Naive B cell (primary cell): Measurements from ENCODE around the gene OPTC. TPM values are rescaled to one million over a fixed set of nuclear protein-coding genes. Genes with fewer than 3 reads are reported as not detected.
"Not testable (repeated sequence)": the region's sequence is repeated elsewhere in the genome, so short reads cannot be mapped to it uniquely, and the experiment has no call there.

Experiments
- ATAC-seq, 2 donors: fragments of 150-1000 bp; cut with Tn5 transposase; 2 replicates each; pipeline ENCODE4 v1.10.0; 2021; ENCODE audit warnings: low read depth in 2 of 2, mild to moderate bottlenecking in 2 of 2, moderate library complexity in 2 of 2
- DNase-seq: peaks from one replicate; pipeline ENCODE4 v3.0.0; 2022
- H3K27ac Mint-ChIP-seq, 6 donors: one replicate each; pipeline ENCODE4 v1.8.0; 2020 to 2022; ENCODE audit warnings: mild to moderate bottlenecking in 6 of 6, mixed read lengths in 6 of 6, moderate library complexity in 5 of 6, inconsistent platforms in 2 of 6
- H3K27me3 Mint-ChIP-seq, 3 donors: one replicate each; pipeline ENCODE4 v1.8.0; 2021 to 2022; ENCODE audit warnings: mixed read lengths in 3 of 3, mild to moderate bottlenecking in 1 of 3
- H3K36me3 Mint-ChIP-seq, 2 donors: one replicate each; pipeline ENCODE4 v1.8.0; 2020 to 2022; ENCODE audit warnings: mixed read lengths in 2 of 2, inconsistent platforms in 1 of 2, mild to moderate bottlenecking in 1 of 2
- H3K4me1 Mint-ChIP-seq, 3 donors: one replicate each; pipeline ENCODE4 v1.8.0; 2020 to 2022; ENCODE audit warnings: mixed read lengths in 3 of 3, inconsistent platforms in 1 of 3, mild to moderate bottlenecking in 1 of 3, moderate library complexity in 1 of 3
- H3K4me3 Mint-ChIP-seq, 8 donors: one replicate each; pipeline ENCODE4 v1.8.0; 2020 to 2022; ENCODE audit warnings: mild to moderate bottlenecking in 8 of 8, mixed read lengths in 8 of 8, moderate library complexity in 8 of 8, inconsistent platforms in 2 of 8
- H3K9me3 Mint-ChIP-seq, 7 donors: one replicate each; pipeline ENCODE4 v1.8.0; 2020 to 2022; ENCODE audit warnings: mixed read lengths in 7 of 7, mild to moderate bottlenecking in 5 of 7, inconsistent platforms in 2 of 7, moderate library complexity in 1 of 7
- polyA plus RNA-seq, 6 donors: library from polyadenylated mRNA; unstranded; fragments of 300-500 nt; fragmentation: Illumina TruSeq; gene quantifications; one replicate each; pipeline ENCODE4 v1.2.3, GENCODE V29; 2021; ENCODE audit warnings: low read depth in 6 of 6

OPTC gene
- polyA plus RNA-seq, 6 donors from 2014 or later, result not detected

DNA sequence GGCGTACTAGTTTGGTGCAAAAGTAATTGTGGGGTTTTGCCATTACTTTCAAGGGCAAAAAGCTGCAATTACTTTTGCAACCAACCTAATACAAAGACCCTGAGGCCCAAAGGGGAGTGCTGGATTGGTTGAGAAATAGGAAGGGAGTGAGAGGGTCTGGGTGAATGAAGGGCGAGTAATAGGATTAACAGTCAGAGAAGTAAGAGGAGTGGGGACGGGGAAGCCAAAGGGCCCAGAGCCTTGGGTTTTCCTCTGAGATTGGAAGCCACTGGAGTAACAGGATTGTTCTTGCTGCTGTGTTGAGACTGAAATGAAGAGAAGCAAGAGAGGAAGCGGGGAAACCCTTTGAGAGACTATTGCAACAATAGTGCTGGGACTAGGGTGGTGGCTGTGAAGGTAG is 37.4 kb upstream of the OPTC start:
- H3K27me3 Mint-ChIP-seq, result peaks cover 2 to 12% (median 7%) of the 10 kb centered on the region in 3 donors
- H3K9me3 Mint-ChIP-seq, result no peaks in the 10 kb centered on the region
- DNase-seq (no peak), ATAC-seq (no peak)
- peak overlapping the region in 1 of 6 donors; percentile 37 for H3K27ac Mint-ChIP-seq
- peaks cover 21 to 50% (median 33%) of the 10 kb centered on the region in 3 donors for H3K4me1 Mint-ChIP-seq
- no peak overlapping the region for H3K4me3 Mint-ChIP-seq
- H3K36me3 Mint-ChIP-seq, result no peaks in the 10 kb centered on the region

DNA sequence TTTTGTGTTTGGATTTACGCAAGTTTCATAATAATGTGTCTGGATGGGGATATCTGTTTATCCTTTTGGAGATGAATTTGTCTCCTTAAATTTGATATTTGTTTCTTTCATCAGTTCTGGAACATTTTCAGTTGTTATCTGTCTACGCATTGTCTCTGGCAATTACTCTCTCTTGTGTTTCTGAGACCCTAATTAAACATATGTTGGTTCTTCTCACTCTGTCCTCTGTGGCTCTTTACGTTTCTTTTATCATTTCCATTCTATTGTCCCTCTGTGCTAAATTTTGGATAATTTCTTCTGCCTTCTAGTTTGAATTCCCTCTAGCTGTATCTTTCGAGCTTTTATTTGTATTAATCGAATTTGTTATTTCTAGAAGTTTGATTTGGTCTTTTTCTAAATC is 35.9 kb upstream of the OPTC start:
- Mint-ChIP-seq H3K27me3 (peaks cover 0 to 3% (median 0%) of the 10 kb centered on the region in 3 donors), H3K36me3 (no peaks in the 10 kb centered on the region), H3K27ac (no peak overlapping the region), H3K9me3 (no peaks in the 10 kb centered on the region), H3K4me1 (peaks cover 27 to 51% (median 45%) of the 10 kb centered on the region in 3 donors), H3K4me3 (no peak overlapping the region)
- no peak for ATAC-seq
- no peak for DNase-seq

DNA sequence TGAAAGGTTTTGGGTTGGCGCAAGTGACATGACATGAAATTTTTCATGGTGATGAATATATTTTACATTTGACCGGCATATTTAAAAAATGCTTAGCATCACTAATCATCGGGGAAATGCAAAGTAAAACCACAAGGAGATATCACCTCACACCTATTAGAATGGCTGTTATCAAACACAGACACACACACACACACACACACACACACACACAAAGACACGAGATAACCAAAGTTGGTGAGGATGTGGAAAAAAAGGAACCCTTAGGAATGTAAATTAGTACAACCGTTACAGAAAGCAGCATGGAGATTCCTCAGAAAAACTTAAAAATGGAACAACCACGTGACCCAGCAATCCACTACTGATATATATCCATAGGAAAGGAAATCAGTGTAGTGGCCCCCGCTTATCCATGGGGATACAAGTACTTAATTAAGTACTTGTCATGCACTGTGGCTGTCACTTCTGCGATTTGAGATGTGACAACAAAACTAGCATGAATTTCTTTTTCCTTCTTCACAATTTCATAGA is 34.2 kb upstream of the OPTC start:
- H3K4me1 Mint-ChIP-seq, result peaks cover 30 to 48% (median 38%) of the 10 kb centered on the region in 3 donors
- DNase-seq (no peak), ATAC-seq (no peak)
- H3K9me3 Mint-ChIP-seq, result no peaks in the 10 kb centered on the region
- H3K36me3 Mint-ChIP-seq, result no peaks in the 10 kb centered on the region
- peak overlapping the region in 1 of 8 donors; percentile 43 for H3K4me3 Mint-ChIP-seq
- H3K27me3 Mint-ChIP-seq, result no peaks in the 10 kb centered on the region
- H3K27ac Mint-ChIP-seq, result peak overlapping the region in 1 of 6 donors; percentile 14

DNA sequence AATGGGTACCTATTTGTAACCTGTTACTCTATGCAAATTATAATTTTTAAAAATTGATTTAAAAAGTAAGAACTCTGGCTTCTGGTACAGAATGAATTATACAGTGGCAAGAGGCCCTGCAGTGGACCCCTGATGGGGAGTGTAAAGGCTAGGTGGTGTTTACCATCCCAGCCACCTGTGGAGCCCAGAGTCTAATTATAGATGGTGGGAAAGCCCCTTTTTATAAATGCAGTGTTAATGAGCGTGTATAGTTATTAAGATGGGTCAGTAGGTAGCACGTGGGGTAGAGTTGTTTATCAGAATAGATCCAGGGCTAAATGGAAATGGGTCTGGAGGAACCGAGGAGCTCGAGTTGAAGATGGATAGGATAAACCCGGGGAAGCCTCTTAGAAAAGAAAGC is 32.2 kb upstream of the OPTC start:
- no peaks in the 10 kb centered on the region for H3K9me3 Mint-ChIP-seq
- DNase-seq (peak; percentile 18), ATAC-seq (peak; percentile 86 to 90)
- peak overlapping the region; percentile 43 to 90 (median 65) for H3K27ac Mint-ChIP-seq
- peaks cover 0 to 3% (median 0%) of the 10 kb centered on the region in 3 donors for H3K27me3 Mint-ChIP-seq
- H3K4me3 Mint-ChIP-seq, result peak overlapping the region; percentile 0 to 87 (median 60)
- H3K4me1 Mint-ChIP-seq, result peaks cover 34 to 48% (median 38%) of the 10 kb centered on the region in 3 donors
- H3K36me3 Mint-ChIP-seq, result no peaks in the 10 kb centered on the region

DNA sequence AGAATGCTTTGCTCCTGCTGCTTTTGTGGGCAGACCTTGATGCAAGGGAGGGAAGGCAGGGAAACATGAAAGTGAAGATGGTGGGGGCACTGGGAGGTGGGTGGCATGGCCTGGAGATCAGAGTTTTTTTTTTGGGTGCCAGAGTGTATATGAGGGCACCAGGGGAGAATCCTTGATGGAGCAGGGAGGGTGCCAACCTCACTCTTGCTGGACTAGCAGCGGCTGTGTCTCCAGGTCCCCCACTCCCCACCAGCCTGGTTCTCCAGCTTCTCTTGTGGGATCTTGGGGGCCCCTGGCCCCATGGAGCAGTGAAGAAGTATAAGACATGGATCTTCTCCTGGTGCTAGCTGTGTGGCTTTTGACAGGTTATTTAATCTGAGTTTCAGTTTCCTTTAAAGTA is 31.8 kb upstream of the OPTC start:
- H3K4me3 Mint-ChIP-seq, result peak overlapping the region; percentile 0 to 87 (median 60)
- peaks cover 0 to 7% (median 0%) of the 10 kb centered on the region in 3 donors for H3K27me3 Mint-ChIP-seq
- H3K4me1 Mint-ChIP-seq, result peaks cover 34 to 48% (median 38%) of the 10 kb centered on the region in 3 donors
- H3K9me3 Mint-ChIP-seq, result no peaks in the 10 kb centered on the region
- H3K27ac Mint-ChIP-seq, result peak overlapping the region; percentile 12 to 90 (median 65)
- DNase-seq (no peak), ATAC-seq (peak; percentile 7 to 10)
- H3K36me3 Mint-ChIP-seq, result no peaks in the 10 kb centered on the region

DNA sequence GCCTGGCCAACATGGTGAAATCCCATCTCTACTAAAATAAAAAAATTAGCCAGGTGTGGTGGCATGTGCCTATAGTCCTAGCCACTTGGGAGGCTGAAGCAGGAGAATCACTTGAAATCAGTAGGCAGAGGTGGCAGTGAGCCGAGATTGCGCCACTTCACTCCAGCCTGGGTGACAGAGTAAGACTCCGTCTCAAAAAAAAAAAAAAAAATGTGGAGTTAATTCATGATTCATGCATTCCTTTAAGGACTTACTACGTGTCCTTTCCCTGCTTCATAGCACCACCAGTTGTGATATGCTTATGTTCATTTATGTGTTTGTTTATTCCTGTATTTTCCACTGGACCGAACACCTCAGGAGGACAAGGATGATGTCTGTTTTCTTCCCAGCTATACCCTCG is 31.1 kb upstream of the OPTC start:
- Mint-ChIP-seq H3K27ac (peak overlapping the region in 3 of 6 donors; percentile 12 to 73 (median 48)), H3K4me1 (peaks cover 34 to 48% (median 38%) of the 10 kb centered on the region in 3 donors), H3K9me3 (no peaks in the 10 kb centered on the region), H3K36me3 (no peaks in the 10 kb centered on the region), H3K27me3 (peaks cover 0 to 7% (median 7%) of the 10 kb centered on the region in 3 donors), H3K4me3 (peak overlapping the region in 3 of 8 donors; percentile 1 to 51 (median 15))
- ATAC-seq (no peak), DNase-seq (no peak)

DNA sequence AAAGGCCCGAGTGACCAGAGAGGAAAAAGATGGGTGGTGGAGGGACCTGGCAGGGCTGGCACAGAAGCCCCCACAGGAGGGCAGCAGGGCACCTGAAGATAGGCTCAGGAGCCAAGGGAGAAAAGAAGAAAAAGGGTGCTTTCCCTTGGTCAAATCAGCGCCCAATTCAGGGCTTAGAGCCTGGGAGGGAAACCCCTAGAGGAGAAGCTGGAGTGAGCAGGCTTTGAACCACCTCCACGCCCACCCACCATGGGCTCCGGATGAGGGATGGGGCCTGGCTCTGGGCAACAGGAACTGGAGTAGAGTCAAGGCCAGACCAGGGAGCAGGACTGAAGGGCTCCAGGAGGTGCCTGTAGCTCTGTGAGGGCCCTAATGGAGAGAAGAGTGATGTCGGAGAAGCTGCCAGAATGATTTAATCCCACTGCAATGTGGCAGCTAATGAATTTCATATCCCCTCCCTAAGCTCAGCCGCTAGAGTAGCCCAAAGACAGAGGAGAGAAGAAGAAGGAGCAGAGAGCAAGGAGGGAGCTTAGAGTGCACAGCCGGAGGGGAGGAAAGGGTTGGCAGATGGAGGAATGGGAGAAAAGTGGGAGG is 30.4 kb upstream of the OPTC start:
- no peaks in the 10 kb centered on the region for H3K9me3 Mint-ChIP-seq
- ATAC-seq (no peak), DNase-seq (no peak)
- peak overlapping the region in 5 of 6 donors; percentile 42 to 73 (median 49) for H3K27ac Mint-ChIP-seq
- peak overlapping the region in 2 of 8 donors; percentile 41 to 66 for H3K4me3 Mint-ChIP-seq
- no peaks in the 10 kb centered on the region for H3K36me3 Mint-ChIP-seq
- H3K27me3 Mint-ChIP-seq, result peaks cover 4 to 13% (median 12%) of the 10 kb centered on the region in 3 donors
- H3K4me1 Mint-ChIP-seq, result peaks cover 34 to 48% (median 38%) of the 10 kb centered on the region in 3 donors

DNA sequence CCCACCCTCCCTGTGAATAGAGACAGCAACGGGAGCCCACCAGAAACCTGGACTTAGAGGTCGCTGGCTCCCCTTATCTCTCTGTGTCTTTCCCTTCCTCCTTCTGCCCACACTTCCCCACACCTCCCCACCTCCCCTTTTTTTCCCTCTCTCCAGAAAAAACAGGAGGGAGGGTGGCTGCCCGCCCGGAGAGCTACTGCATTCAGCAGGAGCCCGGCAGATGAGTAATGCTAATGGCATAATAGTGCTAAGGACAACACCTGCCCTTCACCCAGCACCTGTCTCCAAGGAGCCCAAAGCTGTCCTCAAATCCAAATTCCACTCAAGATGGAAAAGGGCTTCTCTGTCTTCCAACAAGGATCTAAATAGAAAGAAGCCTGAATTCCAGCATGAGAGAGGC is 29.7 kb upstream of the OPTC start:
- no peak for ATAC-seq
- no peak for DNase-seq
- peaks cover 33 to 43% (median 34%) of the 10 kb centered on the region in 3 donors for H3K4me1 Mint-ChIP-seq
- no peaks in the 10 kb centered on the region for H3K9me3 Mint-ChIP-seq
- H3K27me3 Mint-ChIP-seq, result peaks cover 4 to 19% (median 16%) of the 10 kb centered on the region in 3 donors
- H3K27ac Mint-ChIP-seq, result peak overlapping the region in 3 of 6 donors; percentile 48 to 72 (median 52)
- no peaks in the 10 kb centered on the region for H3K36me3 Mint-ChIP-seq
- H3K4me3 Mint-ChIP-seq, result peak overlapping the region in 1 of 8 donors; percentile 22

DNA sequence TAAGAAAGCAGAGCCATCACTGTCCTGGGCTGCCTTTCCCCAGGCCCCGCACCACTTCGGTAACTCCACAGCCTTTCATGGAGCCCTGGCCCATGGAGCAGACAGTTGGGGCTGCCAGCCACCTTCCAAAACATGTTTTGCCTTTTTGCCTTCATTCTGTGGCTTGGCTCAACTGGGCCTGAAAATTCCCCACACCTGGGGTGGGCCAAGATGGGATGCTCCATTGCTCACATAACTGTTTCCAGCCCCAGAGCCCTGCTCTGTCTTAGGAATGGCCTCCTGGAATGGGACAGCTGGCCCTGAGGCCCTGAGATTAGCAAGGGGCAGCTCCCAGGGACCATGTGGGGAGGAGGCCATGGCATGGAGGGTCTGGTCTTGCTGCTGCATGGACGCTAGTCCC is 29.2 kb upstream of the OPTC start:
- peak overlapping the region in 1 of 6 donors; percentile 67 for H3K27ac Mint-ChIP-seq
- ATAC-seq, result no peak

DNA sequence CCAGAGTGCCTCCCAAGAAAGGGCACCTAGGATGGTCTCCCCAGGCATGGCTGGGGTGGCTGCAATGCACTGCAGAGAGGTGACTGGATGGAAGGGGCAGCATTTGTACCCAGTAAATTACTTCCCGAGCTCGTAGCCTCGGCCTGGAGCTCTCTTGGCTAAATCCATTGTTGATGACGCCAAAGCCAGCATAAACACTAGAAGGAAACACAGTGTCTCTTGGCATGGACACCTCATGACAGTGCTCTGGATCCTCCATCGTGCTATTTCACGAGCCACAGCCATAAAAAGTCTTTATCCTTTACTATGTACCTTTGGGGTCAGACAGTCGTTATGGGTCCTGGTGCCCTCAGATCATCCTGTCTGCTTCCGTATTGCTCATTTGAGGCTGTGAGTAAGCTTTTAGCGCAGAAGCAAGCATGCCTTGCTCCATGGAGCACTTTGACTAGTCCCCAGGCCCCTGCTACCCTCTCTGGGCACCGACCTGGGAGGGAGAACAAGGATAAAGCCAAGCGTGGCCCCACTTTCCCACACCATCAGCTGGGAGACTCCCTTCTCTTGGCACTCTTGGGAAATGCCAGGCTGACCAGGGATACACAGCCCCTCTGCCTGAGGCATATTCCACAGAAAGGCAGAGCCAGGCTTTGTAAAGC is 28.7 kb upstream of the OPTC start:
- peak overlapping the region in 1 of 6 donors; percentile 27 for H3K27ac Mint-ChIP-seq

More for the DNA sequence above, 29.2 kb upstream of the OPTC start:
- Mint-ChIP-seq H3K27me3 (peaks cover 4 to 21% (median 16%) of the 10 kb centered on the region in 3 donors), H3K9me3 (no peaks in the 10 kb centered on the region), H3K4me3 (no peak overlapping the region), H3K36me3 (no peaks in the 10 kb centered on the region), H3K4me1 (peaks cover 30 to 39% (median 34%) of the 10 kb centered on the region in 3 donors)
- no peak for DNase-seq

DNA sequence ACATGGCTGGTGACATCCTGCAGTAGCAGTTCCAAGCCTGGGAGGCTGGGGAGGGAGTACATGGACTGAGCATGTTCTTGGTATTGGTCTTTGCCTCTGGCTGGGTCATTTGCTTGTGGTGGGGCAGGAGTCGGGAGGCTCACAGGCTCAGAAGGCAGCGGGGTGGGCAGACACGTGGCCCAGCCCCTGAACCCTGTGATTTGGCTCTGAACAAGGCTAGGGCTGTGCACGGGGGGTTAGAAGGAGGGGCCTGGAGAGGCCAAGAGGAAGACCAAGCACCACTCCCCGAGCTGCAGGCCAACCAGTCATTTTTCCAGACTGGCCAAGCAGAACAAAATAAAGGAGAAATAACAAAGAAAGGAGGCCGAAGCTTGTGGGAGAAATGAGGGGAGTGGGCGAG is 28.0 kb upstream of the OPTC start:
- Mint-ChIP-seq H3K9me3 (no peaks in the 10 kb centered on the region), H3K36me3 (no peaks in the 10 kb centered on the region), H3K4me3 (no peak overlapping the region), H3K27me3 (peaks cover 4 to 27% (median 25%) of the 10 kb centered on the region in 3 donors), H3K4me1 (peaks cover 21 to 27% (median 26%) of the 10 kb centered on the region in 3 donors), H3K27ac (peak overlapping the region in 2 of 6 donors; percentile 81 to 88)
- ATAC-seq (no peak), DNase-seq (no peak)

More for the DNA sequence above, 28.7 kb upstream of the OPTC start:
- DNase-seq, result no peak
- no peaks in the 10 kb centered on the region for H3K36me3 Mint-ChIP-seq
- H3K27me3 Mint-ChIP-seq, result peaks cover 4 to 24% (median 21%) of the 10 kb centered on the region in 3 donors
- H3K4me1 Mint-ChIP-seq, result peaks cover 25 to 34% (median 30%) of the 10 kb centered on the region in 3 donors
- no peak overlapping the region for H3K4me3 Mint-ChIP-seq
- H3K9me3 Mint-ChIP-seq, result no peaks in the 10 kb centered on the region
- no peak for ATAC-seq

DNA sequence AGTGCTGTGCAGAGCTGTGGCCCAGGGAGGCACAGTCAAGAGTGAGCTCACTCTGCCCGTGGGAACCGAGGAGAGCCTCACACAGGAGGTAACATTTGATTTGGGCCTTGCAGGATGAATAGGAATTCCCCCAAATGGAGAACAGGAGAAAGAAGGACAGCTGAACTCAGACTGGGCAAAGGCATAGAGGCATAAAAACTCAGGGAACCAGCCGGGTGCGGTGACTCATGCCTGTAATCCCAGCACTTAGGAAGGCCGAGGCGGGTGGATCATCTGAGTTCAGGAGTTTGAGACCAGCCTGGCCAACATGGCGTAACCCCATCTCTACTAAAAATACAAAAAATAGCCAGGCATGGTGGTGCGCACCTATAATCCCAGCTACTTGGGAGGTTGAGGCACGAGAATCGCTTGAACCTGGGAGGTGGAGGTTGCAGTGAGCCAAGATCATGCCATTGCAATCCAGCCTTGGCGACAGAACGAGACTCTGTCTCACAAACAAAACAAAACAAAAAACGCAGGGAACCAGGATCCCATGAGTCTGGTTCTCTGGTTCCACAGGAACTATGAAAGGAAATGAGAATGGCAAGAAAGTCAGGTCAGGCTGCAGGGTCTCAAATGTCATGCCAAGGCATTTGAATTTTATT is 26.9 kb upstream of the OPTC start:
- DNase-seq, H3K36me3 Mint-ChIP-seq, ATAC-seq, H3K9me3 Mint-ChIP-seq, H3K4me3 Mint-ChIP-seq: not testable (repeated sequence)
- Mint-ChIP-seq H3K27ac (peak overlapping the region in 3 of 6 donors; percentile 77 to 81 (median 80)), H3K27me3 (peaks cover 4 to 27% (median 25%) of the 10 kb centered on the region in 3 donors), H3K4me1 (peaks cover 12 to 18% (median 18%) of the 10 kb centered on the region in 3 donors)

DNA sequence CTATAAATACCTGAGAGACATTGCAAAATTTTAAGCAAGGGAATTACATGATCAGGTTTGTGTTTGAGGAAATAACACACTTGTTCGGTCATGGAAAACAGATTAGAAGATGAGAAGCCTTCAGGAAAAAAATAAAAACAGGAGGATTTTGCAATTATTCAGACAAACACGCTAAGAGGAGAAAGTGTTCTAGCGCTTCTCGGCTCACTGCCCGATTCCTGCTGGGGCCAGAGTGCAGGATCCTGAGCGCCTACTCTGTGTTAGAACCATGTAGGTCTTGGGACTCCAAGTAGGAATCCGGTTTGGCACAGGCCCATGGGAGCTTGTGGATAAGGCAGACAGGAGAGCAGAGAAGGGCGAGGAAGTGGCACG is 26.4 kb upstream of the OPTC start:
- Mint-ChIP-seq H3K4me3 (no peak overlapping the region), H3K9me3 (no peaks in the 10 kb centered on the region), H3K27me3 (peaks cover 4 to 29% (median 27%) of the 10 kb centered on the region in 3 donors), H3K27ac (peak overlapping the region in 1 of 6 donors; percentile 57), H3K4me1 (peaks cover 7 to 14% (median 13%) of the 10 kb centered on the region in 3 donors), H3K36me3 (no peaks in the 10 kb centered on the region)
- DNase-seq (no peak), ATAC-seq (no peak)
